ENCODE measurements around the gene BMP7.

Gene BMP7

DNA sequence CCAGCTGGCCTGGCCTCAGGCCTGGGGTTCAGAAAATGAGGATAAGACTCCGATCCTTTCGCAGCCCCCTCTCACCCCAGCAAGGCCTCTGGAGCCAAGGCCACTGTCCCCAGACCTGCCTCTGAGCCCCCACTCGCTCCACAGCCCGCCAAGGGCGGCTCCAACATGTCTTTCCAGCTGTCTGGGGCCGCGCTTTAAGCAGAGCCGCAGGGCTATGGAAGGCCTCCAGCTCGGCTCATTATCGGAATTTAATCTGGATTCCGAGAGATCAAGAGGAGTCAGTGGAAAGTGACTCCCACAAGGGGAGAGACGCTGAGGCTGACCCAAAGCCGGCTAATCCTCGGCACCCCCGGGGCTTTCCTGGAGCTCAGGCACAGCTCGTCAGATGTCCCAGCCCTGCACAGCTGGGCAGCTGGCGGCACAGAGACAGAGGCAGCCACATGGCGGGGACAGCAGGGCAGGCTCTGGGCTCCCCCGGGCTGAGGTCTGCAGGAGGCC lies 41.8 kb downstream of the BMP7 start:
- H3K4me3 Mint-ChIP-seq, result no peak overlapping the region
- H3K9me3 Mint-ChIP-seq, result no peaks in the 10 kb centered on the region
- no peak overlapping the region for H3K27ac Mint-ChIP-seq
- no peaks in the 10 kb centered on the region for H3K4me1 Mint-ChIP-seq (ENCODE audit: low read depth)
- H3K36me3 Mint-ChIP-seq (ENCODE audit: low read depth), result no peaks in the 10 kb centered on the region
- peaks cover 10% of the 10 kb centered on the region for H3K27me3 Mint-ChIP-seq
- no peak for DNase-seq

- Mint-ChIP-seq H3K27ac (no peak overlapping the region), H3K27me3 (peaks cover 6% of the 10 kb centered on the region), H3K9me3 (no peaks in the 10 kb centered on the region), H3K4me3 (no peak overlapping the region), H3K36me3 (ENCODE audit: low read depth) (no peaks in the 10 kb centered on the region), H3K4me1 (ENCODE audit: low read depth) (no peaks in the 10 kb centered on the region)
- DNase-seq, result no peak
Measured at GRCh38 chr20:57223648-57224489, 42.6 kb downstream of the BMP7 start.

DNA sequence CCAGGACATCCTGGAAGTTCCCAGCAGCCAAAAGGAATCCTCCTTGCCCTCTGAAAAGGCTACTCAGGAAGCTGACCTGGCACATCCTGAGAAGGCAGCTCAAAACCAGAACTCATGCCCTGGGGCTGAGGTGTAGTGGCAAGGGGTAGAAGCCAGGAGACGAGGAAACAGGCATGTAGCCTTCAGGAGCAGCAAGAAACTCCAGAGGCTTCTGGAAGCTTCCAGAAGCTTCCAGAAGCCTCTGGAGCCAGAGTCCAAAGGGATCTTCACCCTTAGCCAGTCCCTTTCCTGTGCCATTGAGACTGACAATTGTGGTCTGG lies 43.9 kb downstream of the BMP7 start:
- DNase-seq, result no peak
- Mint-ChIP-seq H3K4me3 (no peak overlapping the region), H3K9me3 (no peaks in the 10 kb centered on the region), H3K27me3 (peaks cover 6% of the 10 kb centered on the region), H3K4me1 (ENCODE audit: low read depth) (no peaks in the 10 kb centered on the region), H3K27ac (no peak overlapping the region), H3K36me3 (ENCODE audit: low read depth) (no peaks in the 10 kb centered on the region)

GRCh38 chr20:57221916-57222630 lies 44.4 kb downstream of the BMP7 start:
- DNase-seq, result no peak
- Mint-ChIP-seq H3K27ac (no peak overlapping the region), H3K36me3 (ENCODE audit: low read depth) (no peaks in the 10 kb centered on the region), H3K4me1 (ENCODE audit: low read depth) (no peaks in the 10 kb centered on the region), H3K9me3 (no peaks in the 10 kb centered on the region), H3K4me3 (no peak overlapping the region), H3K27me3 (peaks cover 6% of the 10 kb centered on the region)

GRCh38 chr20:57220337-57221145 lies 45.9 kb downstream of the BMP7 start:
- no peaks in the 10 kb centered on the region for H3K9me3 Mint-ChIP-seq
- no peak for DNase-seq
- no peaks in the 10 kb centered on the region for H3K4me1 Mint-ChIP-seq (ENCODE audit: low read depth)
- no peak overlapping the region for H3K27ac Mint-ChIP-seq
- peaks cover 6% of the 10 kb centered on the region for H3K27me3 Mint-ChIP-seq
- H3K4me3 Mint-ChIP-seq, result no peak overlapping the region
- H3K36me3 Mint-ChIP-seq (ENCODE audit: low read depth), result no peaks in the 10 kb centered on the region

DNA sequence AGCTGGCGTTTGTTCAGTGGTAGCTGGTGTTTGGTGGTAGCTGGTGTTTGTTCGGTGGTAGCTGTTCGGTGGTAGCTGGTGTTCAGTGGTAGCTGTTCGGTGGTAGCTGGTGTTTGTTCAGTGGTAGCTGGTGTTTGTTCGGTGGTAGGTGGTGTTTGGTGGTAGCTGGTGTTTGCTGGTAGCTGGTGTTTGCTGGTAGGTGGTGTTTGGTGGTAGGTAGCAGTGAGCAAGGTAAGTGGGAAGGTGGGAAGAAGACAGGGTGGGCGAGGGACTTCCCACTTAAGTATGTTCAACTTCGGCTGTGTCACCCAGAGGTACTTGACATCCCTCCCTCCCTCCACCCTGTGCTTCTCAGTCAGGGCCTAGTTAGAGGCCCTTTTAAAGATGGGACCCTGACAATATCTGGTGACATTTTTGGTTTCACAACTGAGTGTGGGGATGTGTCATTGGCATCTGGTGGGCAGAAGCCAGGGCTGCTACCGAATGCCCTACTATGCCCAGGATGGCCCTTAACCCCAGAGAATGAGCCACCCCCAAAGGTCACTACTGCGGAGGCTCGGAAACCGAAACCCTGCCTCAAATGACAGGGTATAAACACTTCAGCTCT lies 47.3 kb downstream of the BMP7 start:
- Mint-ChIP-seq H3K4me1 (ENCODE audit: low read depth) (no peaks in the 10 kb centered on the region), H3K27ac (no peak overlapping the region), H3K27me3 (peaks cover 6% of the 10 kb centered on the region), H3K4me3 (no peak overlapping the region), H3K9me3 (no peaks in the 10 kb centered on the region), H3K36me3 (ENCODE audit: low read depth) (no peaks in the 10 kb centered on the region)
- DNase-seq, result no peak

GRCh38 chr20:57218489-57218888 lies 48.0 kb downstream of the BMP7 start:
- Mint-ChIP-seq H3K36me3 (ENCODE audit: low read depth) (no peaks in the 10 kb centered on the region), H3K4me1 (ENCODE audit: low read depth) (no peaks in the 10 kb centered on the region), H3K27me3 (peaks cover 3% of the 10 kb centered on the region), H3K27ac (no peak overlapping the region), H3K4me3 (no peak overlapping the region), H3K9me3 (no peaks in the 10 kb centered on the region)
- no peak for DNase-seq

DNA sequence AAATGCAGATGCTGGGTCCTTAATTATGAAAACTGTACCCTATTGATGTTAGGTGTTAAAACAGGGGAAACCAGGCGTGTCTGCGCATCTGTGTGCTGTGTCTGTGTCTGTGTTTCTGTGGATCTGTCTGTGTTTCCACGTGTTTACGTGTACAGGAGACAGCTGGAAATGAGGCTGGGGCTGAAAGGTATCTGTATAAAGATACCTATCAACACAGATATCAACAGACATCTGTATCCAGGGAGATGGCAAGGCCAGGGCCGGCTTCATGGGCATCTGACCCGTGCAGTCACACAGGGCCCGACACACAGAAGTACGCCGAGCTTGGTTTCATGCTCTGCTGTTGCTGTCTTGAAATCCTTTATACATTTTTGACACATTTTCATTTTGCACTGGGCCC lies 48.6 kb downstream of the BMP7 start:
- Mint-ChIP-seq H3K4me1 (ENCODE audit: low read depth) (no peaks in the 10 kb centered on the region), H3K36me3 (ENCODE audit: low read depth) (no peaks in the 10 kb centered on the region), H3K27ac (no peak overlapping the region), H3K27me3 (peaks cover 3% of the 10 kb centered on the region), H3K9me3 (no peaks in the 10 kb centered on the region), H3K4me3 (no peak overlapping the region)
- no peak for DNase-seq

- peaks cover 8% of the 10 kb centered on the region for H3K27me3 Mint-ChIP-seq
- H3K4me3 Mint-ChIP-seq, result no peak overlapping the region
- DNase-seq, result no peak
- H3K36me3 Mint-ChIP-seq (ENCODE audit: low read depth), result no peaks in the 10 kb centered on the region
- H3K4me1 Mint-ChIP-seq (ENCODE audit: low read depth), result no peaks in the 10 kb centered on the region
- H3K27ac Mint-ChIP-seq, result no peak overlapping the region
- no peaks in the 10 kb centered on the region for H3K9me3 Mint-ChIP-seq
Measured at GRCh38 chr20:57216669-57217068, 49.8 kb downstream of the BMP7 start.

GRCh38 chr20:57215826-57216471 lies 50.5 kb downstream of the BMP7 start:
- Mint-ChIP-seq H3K9me3 (no peaks in the 10 kb centered on the region), H3K4me1 (ENCODE audit: low read depth) (no peaks in the 10 kb centered on the region), H3K27ac (no peak overlapping the region), H3K27me3 (peaks cover 8% of the 10 kb centered on the region), H3K4me3 (no peak overlapping the region), H3K36me3 (ENCODE audit: low read depth) (no peaks in the 10 kb centered on the region)
- DNase-seq, result no peak

GRCh38 chr20:57215426-57215825 lies 51.0 kb downstream of the BMP7 start:
- no peak overlapping the region for H3K4me3 Mint-ChIP-seq
- H3K36me3 Mint-ChIP-seq (ENCODE audit: low read depth), result no peaks in the 10 kb centered on the region
- no peaks in the 10 kb centered on the region for H3K4me1 Mint-ChIP-seq (ENCODE audit: low read depth)
- peaks cover 8% of the 10 kb centered on the region for H3K27me3 Mint-ChIP-seq
- no peak overlapping the region for H3K27ac Mint-ChIP-seq
- no peak for DNase-seq
- no peaks in the 10 kb centered on the region for H3K9me3 Mint-ChIP-seq

GRCh38 chr20:57214948-57215347 lies 51.5 kb downstream of the BMP7 start:
- Mint-ChIP-seq H3K27ac (no peak overlapping the region), H3K27me3 (peaks cover 8% of the 10 kb centered on the region), H3K4me3 (no peak overlapping the region), H3K4me1 (ENCODE audit: low read depth) (no peaks in the 10 kb centered on the region), H3K9me3 (no peaks in the 10 kb centered on the region), H3K36me3 (ENCODE audit: low read depth) (no peaks in the 10 kb centered on the region)
- DNase-seq, result no peak

DNA sequence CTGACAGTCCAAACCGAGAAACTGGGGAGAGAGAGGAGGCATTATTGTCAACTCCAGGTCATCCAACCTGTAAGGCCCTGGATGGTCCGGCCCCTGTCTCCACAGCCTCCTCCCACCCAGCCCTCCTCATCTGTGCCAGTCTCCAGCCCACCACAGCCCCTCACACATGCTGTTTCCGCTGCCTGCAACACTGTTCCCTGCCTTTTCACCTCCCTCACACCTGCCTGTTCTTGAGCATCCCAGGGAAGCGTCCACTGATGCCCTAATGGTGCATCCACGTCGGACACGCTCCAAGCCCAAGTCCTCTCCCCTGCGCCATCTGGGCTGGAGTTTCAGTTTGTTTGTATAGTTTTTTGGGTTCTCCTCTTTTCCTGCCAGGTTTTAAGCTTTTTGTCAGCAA lies 52.0 kb downstream of the BMP7 start:
- Mint-ChIP-seq H3K4me3 (no peak overlapping the region), H3K9me3 (no peaks in the 10 kb centered on the region), H3K36me3 (ENCODE audit: low read depth) (no peaks in the 10 kb centered on the region), H3K27ac (no peak overlapping the region), H3K4me1 (ENCODE audit: low read depth) (no peaks in the 10 kb centered on the region), H3K27me3 (peaks cover 8% of the 10 kb centered on the region)
- DNase-seq, result no peak

DNA sequence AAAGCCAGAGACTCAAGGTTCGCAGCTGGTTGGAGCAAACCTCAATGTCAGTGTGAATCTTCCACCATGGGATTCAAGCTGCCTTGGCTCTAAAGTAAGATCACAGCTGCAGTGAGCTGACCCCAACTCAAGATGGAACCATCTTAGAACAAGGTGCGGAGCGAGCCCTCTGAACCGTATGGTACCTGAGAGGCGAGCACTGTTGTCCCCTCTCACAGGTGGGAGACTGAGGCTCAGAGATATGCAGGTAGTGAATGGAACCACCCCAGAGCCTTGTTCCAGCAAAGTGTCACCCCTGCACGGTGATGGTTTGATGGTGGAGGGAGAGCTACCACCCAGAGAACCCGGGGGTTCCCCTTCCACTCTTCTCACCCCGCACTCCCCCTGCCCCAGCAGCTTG lies 52.5 kb downstream of the BMP7 start:
- H3K4me1 Mint-ChIP-seq (ENCODE audit: low read depth), result no peaks in the 10 kb centered on the region
- peaks cover 8% of the 10 kb centered on the region for H3K27me3 Mint-ChIP-seq
- no peak for DNase-seq
- H3K36me3 Mint-ChIP-seq (ENCODE audit: low read depth), result no peaks in the 10 kb centered on the region
- H3K9me3 Mint-ChIP-seq, result no peaks in the 10 kb centered on the region
- no peak overlapping the region for H3K27ac Mint-ChIP-seq
- H3K4me3 Mint-ChIP-seq, result no peak overlapping the region
